HEK293 (cell line): ENCODE results near the gene SULT1A2.

Experiments
- KLF10 ChIP-seq: fragments of 450-650 bp; IDR thresholded peaks from 2 replicates; pipeline ENCODE4 v1.5.1; 2018; ENCODE audit warnings: missing biosample characterization, mild to moderate bottlenecking, missing genetic modification characterization
- KLF17 ChIP-seq: fragments of 450-650 bp; formaldehyde crosslinking; IDR thresholded peaks from 2 replicates; pipeline ENCODE4 v1.5.1; 2016; ENCODE audit warnings: missing biosample characterization, missing genetic modification characterization
- KLF7 ChIP-seq: fragments of 450-650 bp; formaldehyde crosslinking; IDR thresholded peaks from 2 replicates; pipeline ENCODE4 v1.5.1; 2016; ENCODE audit warnings: missing biosample characterization, missing genetic modification characterization, borderline replicate concordance
- KLF9 ChIP-seq: fragments of 450-650 bp; formaldehyde crosslinking; IDR thresholded peaks from 2 replicates; pipeline ENCODE4 v1.5.1; 2016; ENCODE audit warnings: missing biosample characterization, missing genetic modification characterization, low read depth
- MEIS1 ChIP-seq: sonication (generic); formaldehyde crosslinking; IDR thresholded peaks from 2 replicates; pipeline ENCODE4 v1.8.1; 2022; ENCODE audit warnings: missing genetic modification reagents, mild to moderate bottlenecking, borderline replicate concordance
- OSR2 ChIP-seq: fragments of 450-650 bp; formaldehyde crosslinking; IDR thresholded peaks from 2 replicates; pipeline ENCODE4 v1.5.1; 2016; ENCODE audit warnings: missing biosample characterization, missing genetic modification characterization
- PATZ1 ChIP-seq: fragments of 450-650 bp; formaldehyde crosslinking; IDR thresholded peaks from 2 replicates; pipeline ENCODE4 v1.5.1; 2016; ENCODE audit warnings: missing biosample characterization, missing genetic modification characterization
- PBX3 ChIP-seq: sonication (generic); formaldehyde crosslinking; IDR thresholded peaks from 2 replicates; pipeline ENCODE4 v1.8.1; 2022; ENCODE audit warnings: mild to moderate bottlenecking, moderate library complexity, missing genetic modification reagents
- ZBTB20 ChIP-seq: fragments of 450-650 bp; formaldehyde crosslinking; IDR thresholded peaks from 2 replicates; pipeline ENCODE4 v1.5.1; 2016; ENCODE audit warnings: missing biosample characterization, missing genetic modification characterization
- ZFP37 ChIP-seq: fragments of 450-650 bp; formaldehyde crosslinking; IDR thresholded peaks from 2 replicates; pipeline ENCODE4 v1.5.1; 2016; ENCODE audit warnings: missing biosample characterization, missing genetic modification characterization
- ZNF16 ChIP-seq: fragments of 450-650 bp; formaldehyde crosslinking; IDR thresholded peaks from 2 replicates; pipeline ENCODE4 v1.5.1; 2016; ENCODE audit warnings: low read depth, missing biosample characterization, missing genetic modification characterization
- ZNF19 ChIP-seq: fragments of 450-650 bp; formaldehyde crosslinking; IDR thresholded peaks from 2 replicates; pipeline ENCODE4; 2016; ENCODE audit warnings: missing biosample characterization, missing genetic modification characterization, low read depth
- ZNF223 ChIP-seq: fragments of 450-650 bp; formaldehyde crosslinking; IDR thresholded peaks from 2 replicates; pipeline ENCODE4 v1.5.1; 2016; ENCODE audit warnings: missing biosample characterization, missing genetic modification characterization
- ZNF239 ChIP-seq: fragments of 450-650 bp; formaldehyde crosslinking; IDR thresholded peaks from 2 replicates; pipeline ENCODE4 v1.5.1; 2016; ENCODE audit warnings: missing biosample characterization, missing genetic modification characterization
- ZNF311 ChIP-seq: fragments of 450-650 bp; formaldehyde crosslinking; IDR thresholded peaks from 2 replicates; pipeline ENCODE4 v1.5.1; 2017; ENCODE audit warnings: missing biosample characterization, missing genetic modification characterization, borderline replicate concordance
- ZNF404 ChIP-seq: fragments of 450-650 bp; formaldehyde crosslinking; IDR thresholded peaks from 2 replicates; pipeline ENCODE4 v1.5.1; 2017; ENCODE audit warnings: missing biosample characterization, missing genetic modification characterization
- ZNF423 ChIP-seq: fragments of 450-650 bp; formaldehyde crosslinking; IDR thresholded peaks from 2 replicates; pipeline ENCODE4 v1.5.1; 2016; ENCODE audit warnings: missing biosample characterization, missing genetic modification characterization
- ZNF548 ChIP-seq: fragments of 450-650 bp; formaldehyde crosslinking; IDR thresholded peaks from 2 replicates; pipeline ENCODE4 v1.5.1; 2016; ENCODE audit warnings: missing biosample characterization, missing genetic modification characterization
- ZNF555 ChIP-seq: fragments of 450-650 bp; formaldehyde crosslinking; conservative IDR thresholded peaks from 2 replicates; pipeline ENCODE4 v1.5.1; 2017; ENCODE audit warnings: missing biosample characterization, mild to moderate bottlenecking, missing genetic modification characterization, inconsistent platforms
- ZNF645 ChIP-seq: fragments of 450-650 bp; formaldehyde crosslinking; IDR thresholded peaks from 2 replicates; pipeline ENCODE4; 2016; ENCODE audit warnings: missing biosample characterization, missing genetic modification characterization
- ZNF658 ChIP-seq: fragments of 450-650 bp; formaldehyde crosslinking; IDR thresholded peaks from 2 replicates; pipeline ENCODE4; 2016; ENCODE audit warnings: missing biosample characterization, missing genetic modification characterization
- ZNF664 ChIP-seq: fragments of 450-650 bp; formaldehyde crosslinking; IDR thresholded peaks from 2 replicates; pipeline ENCODE4 v1.5.1; 2016; ENCODE audit warnings: missing biosample characterization, missing genetic modification characterization
- ZNF701 ChIP-seq: fragments of 450-650 bp; formaldehyde crosslinking; IDR thresholded peaks from 2 replicates; pipeline ENCODE4 v1.5.1; 2016; ENCODE audit warnings: missing biosample characterization, missing genetic modification characterization
- ZNF747 ChIP-seq: fragments of 450-650 bp; formaldehyde crosslinking; IDR thresholded peaks from 2 replicates; pipeline ENCODE4 v1.5.1; 2016; ENCODE audit warnings: missing biosample characterization, missing genetic modification characterization
- ZNF76 ChIP-seq: fragments of 450-650 bp; formaldehyde crosslinking; IDR thresholded peaks from 2 replicates; pipeline ENCODE4; 2016; ENCODE audit warnings: low read depth, missing biosample characterization, missing genetic modification characterization, borderline replicate concordance
- ZNF776 ChIP-seq: fragments of 450-650 bp; formaldehyde crosslinking; IDR thresholded peaks from 2 replicates; pipeline ENCODE4 v1.5.0; 2017; ENCODE audit warnings: missing biosample characterization, missing genetic modification characterization, borderline replicate concordance
- ZNF777 ChIP-seq: fragments of 450-650 bp; formaldehyde crosslinking; IDR thresholded peaks from 2 replicates; pipeline ENCODE4 v1.5.1; 2017; ENCODE audit warnings: missing biosample characterization, missing genetic modification characterization, borderline replicate concordance
- ZNF843 ChIP-seq: fragments of 450-650 bp; formaldehyde crosslinking; IDR thresholded peaks from 2 replicates; pipeline ENCODE4 v1.5.1; 2016; ENCODE audit warnings: missing biosample characterization, missing genetic modification characterization
- TF ChIP-seq, protein P1 (sequence below): fragments of 450-650 bp; formaldehyde crosslinking; IDR thresholded peaks from 2 replicates; pipeline ENCODE4 v1.5.1; 2016; ENCODE audit warnings: missing biosample characterization, missing genetic modification characterization, borderline replicate concordance
- TF ChIP-seq, protein P2 (sequence below): fragments of 450-650 bp; formaldehyde crosslinking; IDR thresholded peaks from 2 replicates; pipeline ENCODE4 v1.5.1; 2016; ENCODE audit warnings: missing biosample characterization, missing genetic modification characterization

The SULT1A2 gene

GRCh38 chr16:28569968-28570752 lies 26.7 kb downstream of the SULT1A2 start (continued):
- TF ChIP-seq ZNF664 (tag by site-specific recombination) (0 out of 2 replicates have a peak, but pooled peaks have one; percentile 53), ZNF76 (tag by site-specific recombination) (no peak), ZNF239 (tag by site-specific recombination) (no peak), ZNF701 (tag by site-specific recombination) (no peak), KLF7 (no peak), ZNF16 (tag by site-specific recombination) (no peak), ZNF423 (tag by site-specific recombination) (no peak), ZNF19 (tag by site-specific recombination) (no peak), KLF17 (no peak), ZBTB20 (no peak), MEIS1 (CRISPR knock-in tag) (no peak), ZNF777 (tag by site-specific recombination) (no peak), PBX3 (CRISPR knock-in tag) (no peak), ZNF843 (no peak), ZNF223 (tag by site-specific recombination) (no peak), ZNF747 (tag by site-specific recombination) (no peak), ZNF404 (tag by site-specific recombination) (peak; percentile 69; the same call in 1 of the 2 replicates), KLF10 (tag by site-specific recombination) (no peak), KLF9 (tag by site-specific recombination) (no peak), ZNF658 (tag by site-specific recombination) (no peak), ZNF645 (no peak), ZNF548 (tag by site-specific recombination) (no peak), ZNF776 (tag by site-specific recombination) (no peak), ZNF311 (tag by site-specific recombination) (no peak), ZNF555 (tag by site-specific recombination) (peak; percentile 89), PATZ1 (tag by site-specific recombination) (no peak), OSR2 (tag by site-specific recombination) (no peak), ZFP37 (tag by site-specific recombination) (no peak)
- TF ChIP-seq, protein P1, sequence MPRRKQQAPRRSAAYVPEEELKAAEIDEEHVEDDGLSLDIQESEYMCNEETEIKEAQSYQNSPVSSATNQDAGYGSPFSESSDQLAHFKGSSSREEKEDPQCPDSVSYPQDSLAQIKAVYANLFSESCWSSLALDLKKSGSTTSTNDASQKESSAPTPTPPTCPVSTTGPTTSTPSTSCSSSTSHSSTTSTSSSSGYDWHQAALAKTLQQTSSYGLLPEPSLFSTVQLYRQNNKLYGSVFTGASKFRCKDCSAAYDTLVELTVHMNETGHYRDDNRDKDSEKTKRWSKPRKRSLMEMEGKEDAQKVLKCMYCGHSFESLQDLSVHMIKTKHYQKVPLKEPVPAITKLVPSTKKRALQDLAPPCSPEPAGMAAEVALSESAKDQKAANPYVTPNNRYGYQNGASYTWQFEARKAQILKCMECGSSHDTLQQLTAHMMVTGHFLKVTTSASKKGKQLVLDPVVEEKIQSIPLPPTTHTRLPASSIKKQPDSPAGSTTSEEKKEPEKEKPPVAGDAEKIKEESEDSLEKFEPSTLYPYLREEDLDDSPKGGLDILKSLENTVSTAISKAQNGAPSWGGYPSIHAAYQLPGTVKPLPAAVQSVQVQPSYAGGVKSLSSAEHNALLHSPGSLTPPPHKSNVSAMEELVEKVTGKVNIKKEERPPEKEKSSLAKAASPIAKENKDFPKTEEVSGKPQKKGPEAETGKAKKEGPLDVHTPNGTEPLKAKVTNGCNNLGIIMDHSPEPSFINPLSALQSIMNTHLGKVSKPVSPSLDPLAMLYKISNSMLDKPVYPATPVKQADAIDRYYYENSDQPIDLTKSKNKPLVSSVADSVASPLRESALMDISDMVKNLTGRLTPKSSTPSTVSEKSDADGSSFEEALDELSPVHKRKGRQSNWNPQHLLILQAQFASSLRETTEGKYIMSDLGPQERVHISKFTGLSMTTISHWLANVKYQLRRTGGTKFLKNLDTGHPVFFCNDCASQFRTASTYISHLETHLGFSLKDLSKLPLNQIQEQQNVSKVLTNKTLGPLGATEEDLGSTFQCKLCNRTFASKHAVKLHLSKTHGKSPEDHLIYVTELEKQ (tag by site-specific recombination): no peak
- TF ChIP-seq, protein P2, sequence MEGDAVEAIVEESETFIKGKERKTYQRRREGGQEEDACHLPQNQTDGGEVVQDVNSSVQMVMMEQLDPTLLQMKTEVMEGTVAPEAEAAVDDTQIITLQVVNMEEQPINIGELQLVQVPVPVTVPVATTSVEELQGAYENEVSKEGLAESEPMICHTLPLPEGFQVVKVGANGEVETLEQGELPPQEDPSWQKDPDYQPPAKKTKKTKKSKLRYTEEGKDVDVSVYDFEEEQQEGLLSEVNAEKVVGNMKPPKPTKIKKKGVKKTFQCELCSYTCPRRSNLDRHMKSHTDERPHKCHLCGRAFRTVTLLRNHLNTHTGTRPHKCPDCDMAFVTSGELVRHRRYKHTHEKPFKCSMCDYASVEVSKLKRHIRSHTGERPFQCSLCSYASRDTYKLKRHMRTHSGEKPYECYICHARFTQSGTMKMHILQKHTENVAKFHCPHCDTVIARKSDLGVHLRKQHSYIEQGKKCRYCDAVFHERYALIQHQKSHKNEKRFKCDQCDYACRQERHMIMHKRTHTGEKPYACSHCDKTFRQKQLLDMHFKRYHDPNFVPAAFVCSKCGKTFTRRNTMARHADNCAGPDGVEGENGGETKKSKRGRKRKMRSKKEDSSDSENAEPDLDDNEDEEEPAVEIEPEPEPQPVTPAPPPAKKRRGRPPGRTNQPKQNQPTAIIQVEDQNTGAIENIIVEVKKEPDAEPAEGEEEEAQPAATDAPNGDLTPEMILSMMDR (tag by site-specific recombination): no peak
